Panc1 (cell line): ENCODE results near the gene KBTBD12.
"Not testable (repeated sequence)": the region's sequence is repeated elsewhere in the genome, so short reads cannot be mapped to it uniquely, and the experiment has no call there.

Experiments
- CTCF ChIP-seq: fragments of 450-650 bp; IDR thresholded peaks from 2 replicates; pipeline ENCODE4 v1.5.1; 2017; ENCODE audit warnings: mild to moderate bottlenecking
- SIN3A ChIP-seq: IDR thresholded peaks from 2 replicates; pipeline ENCODE4 v1.6.1; 2012; ENCODE audit warnings: low read depth, mild to moderate bottlenecking, low read length, moderate library complexity, borderline replicate concordance; ENCODE audit not compliant: insufficient read depth

- not testable (repeated sequence) for TF ChIP-seq CTCF, SIN3A
Observed at GRCh38 chr3:127874097-127874496, 40.9 kb upstream of the KBTBD12 start.
